Measurements from ENCODE around the gene ZNF319.

Gene ZNF319

DNA sequence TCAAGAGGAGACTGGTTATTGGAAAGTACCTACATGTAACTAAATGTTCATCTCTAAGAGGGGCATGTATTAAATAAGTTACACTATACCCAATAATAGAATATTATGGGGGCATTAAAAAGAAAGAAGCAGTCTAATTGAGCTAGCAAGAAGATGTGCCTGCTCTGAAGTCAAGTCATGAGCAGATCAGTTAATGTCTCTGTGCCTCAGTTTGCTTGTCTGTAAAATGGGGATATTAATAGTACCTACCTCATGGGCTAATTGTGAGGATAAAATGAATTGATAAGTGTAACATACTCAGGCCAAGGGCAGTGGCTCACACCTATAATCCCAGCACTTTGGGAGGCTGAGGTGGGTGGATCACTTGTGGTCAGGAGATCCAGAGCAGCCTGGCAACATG is 32.6 kb downstream of the ZNF319 start:
- H3K27ac ChIP-seq, result no peak overlapping the region
- TF ChIP-seq, protein P1, sequence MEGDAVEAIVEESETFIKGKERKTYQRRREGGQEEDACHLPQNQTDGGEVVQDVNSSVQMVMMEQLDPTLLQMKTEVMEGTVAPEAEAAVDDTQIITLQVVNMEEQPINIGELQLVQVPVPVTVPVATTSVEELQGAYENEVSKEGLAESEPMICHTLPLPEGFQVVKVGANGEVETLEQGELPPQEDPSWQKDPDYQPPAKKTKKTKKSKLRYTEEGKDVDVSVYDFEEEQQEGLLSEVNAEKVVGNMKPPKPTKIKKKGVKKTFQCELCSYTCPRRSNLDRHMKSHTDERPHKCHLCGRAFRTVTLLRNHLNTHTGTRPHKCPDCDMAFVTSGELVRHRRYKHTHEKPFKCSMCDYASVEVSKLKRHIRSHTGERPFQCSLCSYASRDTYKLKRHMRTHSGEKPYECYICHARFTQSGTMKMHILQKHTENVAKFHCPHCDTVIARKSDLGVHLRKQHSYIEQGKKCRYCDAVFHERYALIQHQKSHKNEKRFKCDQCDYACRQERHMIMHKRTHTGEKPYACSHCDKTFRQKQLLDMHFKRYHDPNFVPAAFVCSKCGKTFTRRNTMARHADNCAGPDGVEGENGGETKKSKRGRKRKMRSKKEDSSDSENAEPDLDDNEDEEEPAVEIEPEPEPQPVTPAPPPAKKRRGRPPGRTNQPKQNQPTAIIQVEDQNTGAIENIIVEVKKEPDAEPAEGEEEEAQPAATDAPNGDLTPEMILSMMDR (conservative IDR thresholded peaks at IDR 0.05), result no peak
- no peak for TF ChIP-seq ZFX (IDR thresholded peaks at IDR 0.05)

GRCh38 chr16:57966986-57967385 is 33.5 kb downstream of the ZNF319 start:
- H3K27ac ChIP-seq, result no peak overlapping the region
- TF ChIP-seq, protein P1 (conservative IDR thresholded peaks at IDR 0.05), result no peak
- TF ChIP-seq ZFX (IDR thresholded peaks at IDR 0.05), result no peak

DNA sequence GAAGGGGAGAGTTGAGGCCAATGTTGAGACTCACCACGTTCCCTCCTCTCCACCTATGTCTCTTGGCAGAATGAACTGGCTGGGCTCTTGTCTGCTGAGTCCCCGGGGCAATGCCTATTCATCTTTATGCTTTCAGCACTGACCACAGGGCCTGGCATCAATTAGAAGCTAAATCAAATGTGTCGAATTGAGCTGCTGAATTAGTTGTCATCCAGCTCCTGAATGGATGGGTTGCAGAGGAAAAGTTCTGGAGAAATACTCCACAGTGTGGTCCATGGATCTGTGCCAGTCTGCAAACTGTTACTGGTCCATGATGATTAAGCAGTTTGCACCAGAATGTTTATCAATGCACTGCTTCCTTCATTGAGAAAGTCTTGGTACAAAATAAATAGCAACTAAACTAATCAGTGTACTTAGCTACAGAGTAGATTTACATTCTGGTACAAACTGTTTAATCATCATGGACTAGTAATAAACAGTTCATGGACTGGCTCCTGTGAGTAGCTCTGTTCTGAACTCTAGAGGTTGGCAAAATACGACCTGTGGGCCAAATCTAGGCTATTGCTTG is 34.2 kb downstream of the ZNF319 start:
- TF ChIP-seq, protein P1 (conservative IDR thresholded peaks at IDR 0.05), result no peak
- TF ChIP-seq ZFX (IDR thresholded peaks at IDR 0.05), result no peak

DNA sequence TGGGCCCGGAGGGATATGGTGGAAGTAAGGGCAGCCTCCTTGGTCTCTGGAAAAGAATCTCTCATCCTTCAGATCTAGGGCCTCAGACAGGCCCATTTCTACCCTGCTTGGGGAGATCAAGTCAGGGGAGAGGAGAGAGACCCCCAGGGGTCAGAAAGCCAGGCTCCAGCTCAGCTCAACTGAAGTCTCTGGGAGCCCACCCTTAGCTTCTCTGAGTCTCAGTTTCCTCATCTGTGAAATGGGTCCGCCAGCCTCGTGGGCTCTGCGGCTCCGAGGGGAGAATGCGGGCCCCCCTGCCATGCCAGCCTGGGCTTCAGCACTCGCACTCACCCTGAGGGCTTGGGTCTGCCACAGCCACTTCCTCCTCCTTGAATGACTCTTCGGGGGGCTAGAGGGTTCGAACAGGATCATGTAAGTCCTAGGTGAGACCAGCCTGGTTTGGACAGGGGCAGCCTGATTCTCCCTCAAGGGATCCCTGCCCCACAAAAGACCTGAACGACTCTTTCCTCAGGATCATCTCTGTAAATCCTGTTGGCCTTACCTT is 36.2 kb downstream of the ZNF319 start:
- no peak overlapping the region for H3K27ac ChIP-seq
- TF ChIP-seq ZFX (IDR thresholded peaks at IDR 0.05), result no peak
- TF ChIP-seq, protein P1 (conservative IDR thresholded peaks at IDR 0.05), result no peak

More for the DNA sequence above, 34.2 kb downstream of the ZNF319 start:
- no peak overlapping the region for H3K27ac ChIP-seq

- no peak overlapping the region for H3K27ac ChIP-seq
- TF ChIP-seq ZFX (IDR thresholded peaks at IDR 0.05), result no peak
- TF ChIP-seq, protein P1 (conservative IDR thresholded peaks at IDR 0.05), result no peak
Observed at GRCh38 chr16:57962756-57963155, 37.7 kb downstream of the ZNF319 start.

GRCh38 chr16:57962046-57962445 is 38.4 kb downstream of the ZNF319 start:
- no peak for TF ChIP-seq ZFX (IDR thresholded peaks at IDR 0.05)
- H3K27ac ChIP-seq, result no peak overlapping the region

- H3K27ac ChIP-seq, result no peak overlapping the region
- TF ChIP-seq, protein P1 (conservative IDR thresholded peaks at IDR 0.05), result no peak
- no peak for TF ChIP-seq ZFX (IDR thresholded peaks at IDR 0.05)
Observed at GRCh38 chr16:57961538-57961937, 38.9 kb downstream of the ZNF319 start.
